Muscle of leg (tissue), 11 donors: Measurements from ENCODE around the gene TRMT2B. TPM values are rescaled to one million over a fixed set of nuclear protein-coding genes. Genes with fewer than 3 reads are reported as not detected.
"Not testable (repeated sequence)": the region's sequence is repeated elsewhere in the genome, so short reads cannot be mapped to it uniquely, and the experiment has no call there.

Experiments
- DNase-seq: peaks from one replicate; pipeline ENCODE4 v3.0.0; 2013
- H3K27ac ChIP-seq: one replicate; pipeline ENCODE4 v1.5.1; 2013; ENCODE audit warnings: mild to moderate bottlenecking, low read length, control low read depth
- H3K27me3 ChIP-seq: one replicate; pipeline ENCODE4 v1.6.1; 2013; ENCODE audit warnings: low read length; ENCODE audit not compliant: control insufficient read depth, insufficient read depth
- H3K36me3 ChIP-seq: one replicate; pipeline ENCODE4 v1.6.1; 2013; ENCODE audit warnings: low read length; ENCODE audit not compliant: control insufficient read depth, insufficient read depth
- H3K4me1 ChIP-seq: one replicate; pipeline ENCODE4 v1.6.1; 2013; ENCODE audit warnings: low read length; ENCODE audit not compliant: control insufficient read depth, insufficient read depth
- H3K4me3 ChIP-seq: one replicate; pipeline ENCODE4 v1.5.1; 2013; ENCODE audit warnings: low read length, control low read depth
- H3K9me3 ChIP-seq: replicated peaks from 2 replicates; pipeline ENCODE4 v1.6.1; 2013; ENCODE audit warnings: low read depth, low read length; ENCODE audit not compliant: control insufficient read depth
- WGBS: methylation state at CpG from one replicate; pipeline ENCODE4 v1.1.5; 2013; ENCODE audit warnings: missing lambda C conversion rate; ENCODE audit not compliant: insufficient coverage; 5-methylcytosine and 5-hydroxymethylcytosine counted together
- polyA plus RNA-seq, 8 donors: library from polyadenylated mRNA; unstranded; fragments of 120-200 nt; gene quantifications; one replicate each; pipeline versions ENCODE4 v1.2.1 to v1.2.3, GENCODE V29; 2013; ENCODE audit warnings: inconsistent platforms in 1 of 8, low replicate concordance in 1 of 8; ENCODE audit not compliant: insufficient read length in 8 of 8, insufficient read depth in 1 of 8
- total RNA-seq: library from RNA; stranded (reverse); fragments of 120-200 nt; gene quantifications from one replicate; pipeline ENCODE4 v1.2.4, GENCODE V29; 2013

Gene TRMT2B
- total and polyA plus RNA-seq, 9 donors: 7.0 to 9.8 (median 8.1) TPM

DNA sequence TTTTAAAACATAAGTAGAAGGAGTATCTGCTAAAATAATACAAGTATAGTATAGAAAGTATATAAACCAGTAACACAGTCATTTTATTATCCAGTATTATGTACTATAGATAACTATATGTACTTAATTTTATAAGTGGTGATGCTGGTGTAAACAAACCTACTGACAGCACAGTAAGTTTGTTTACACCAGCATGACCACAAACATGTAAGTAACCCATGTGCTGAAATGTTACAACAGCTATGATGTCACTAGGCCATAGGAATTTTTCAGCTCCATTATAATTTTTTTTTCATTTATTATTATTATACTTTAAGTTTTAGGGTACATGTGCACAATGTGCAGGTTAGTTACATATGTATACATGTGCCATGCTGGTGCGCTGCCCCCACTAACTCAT lies 39.9 kb downstream of the TRMT2B start:
- not testable (repeated sequence) for H3K4me1 ChIP-seq, H3K27ac ChIP-seq, H3K4me3 ChIP-seq, DNase-seq, H3K9me3 ChIP-seq, H3K27me3 ChIP-seq, H3K36me3 ChIP-seq
- no CpG with 5 or more reads among the region's 1 CpG for WGBS

DNA sequence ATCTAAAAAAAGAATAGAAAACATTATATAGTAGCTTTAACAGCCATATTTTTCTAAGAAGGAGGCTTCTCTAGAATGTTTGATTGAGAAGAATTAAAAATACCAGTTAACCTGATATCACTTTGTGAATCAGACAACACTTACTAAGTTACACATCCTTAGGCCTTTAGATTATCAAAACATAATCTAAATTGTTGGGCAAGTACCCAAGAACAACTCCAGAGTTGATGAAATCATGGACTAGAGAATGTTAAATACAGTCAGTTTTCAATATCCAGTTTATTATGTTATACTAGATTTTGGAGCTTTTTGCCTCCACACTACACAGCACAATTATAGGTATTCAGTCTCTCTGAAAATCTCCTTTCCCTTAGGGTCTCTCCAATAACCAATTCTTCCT lies 42.8 kb downstream of the TRMT2B start:
- Histone ChIP-seq H3K36me3 (peaks cover 6% of the 10 kb centered on the region), H3K9me3 (no peaks in the 10 kb centered on the region), H3K27me3 (peaks cover 7% of the 10 kb centered on the region), H3K4me1 (no peaks in the 10 kb centered on the region), H3K4me3 (no peak overlapping the region), H3K27ac (no peak overlapping the region)
- DNase-seq: no peak

DNA sequence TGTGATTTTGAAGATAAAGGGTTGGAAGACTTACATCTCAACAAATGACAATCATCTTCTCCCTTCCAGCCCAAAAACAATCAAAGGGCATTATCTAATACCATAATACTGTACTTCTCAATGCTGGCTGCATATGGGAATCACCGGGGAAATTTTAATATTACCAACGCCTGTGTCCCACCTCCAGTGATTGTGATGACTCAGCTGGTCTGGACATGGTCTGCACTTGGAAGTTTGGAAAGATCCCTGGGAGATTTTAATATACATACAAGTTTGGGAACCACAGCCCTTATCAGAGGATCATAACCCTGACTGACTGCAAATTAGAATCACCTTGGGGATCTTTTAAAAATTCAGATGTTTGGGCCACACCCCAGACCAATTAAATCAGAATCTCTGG lies 52.5 kb downstream of the TRMT2B start:
- DNase-seq: no peak
- H3K27ac ChIP-seq: no peak overlapping the region
- no peaks in the 10 kb centered on the region for H3K4me1 ChIP-seq
- H3K9me3 ChIP-seq: no peaks in the 10 kb centered on the region
- H3K4me3 ChIP-seq: no peak overlapping the region
- peaks cover 3% of the 10 kb centered on the region for H3K27me3 ChIP-seq
- no CpG with 5 or more reads among the region's 2 CpGs for WGBS
- H3K36me3 ChIP-seq: no peaks in the 10 kb centered on the region

DNA sequence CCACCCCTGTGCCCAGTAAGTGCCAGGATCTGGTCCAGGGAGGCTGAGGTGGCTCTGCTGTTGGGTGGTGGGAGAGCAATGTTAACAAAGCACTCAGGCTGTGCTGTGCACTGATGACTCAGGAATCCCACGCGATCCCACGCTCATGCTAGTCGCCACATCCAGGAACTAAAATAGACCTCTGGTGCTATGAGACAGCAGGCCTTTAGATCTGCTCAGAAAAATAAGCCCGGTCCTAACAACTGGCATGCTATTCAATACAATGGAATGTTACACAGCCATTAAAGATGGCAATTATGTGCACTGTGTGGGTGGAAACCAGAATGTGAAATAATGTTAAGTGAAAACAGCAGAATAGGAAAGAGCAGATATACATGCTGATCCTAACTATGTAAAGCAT lies 56.4 kb downstream of the TRMT2B start:
- no peaks in the 10 kb centered on the region for H3K4me1 ChIP-seq
- no peaks in the 10 kb centered on the region for H3K9me3 ChIP-seq
- H3K27ac ChIP-seq: no peak overlapping the region
- H3K4me3 ChIP-seq: no peak overlapping the region
- no peak for DNase-seq
- H3K27me3 ChIP-seq: peaks cover 3% of the 10 kb centered on the region
- H3K36me3 ChIP-seq: no peaks in the 10 kb centered on the region
- WGBS: no CpG with 5 or more reads among the region's 5 CpGs

DNA sequence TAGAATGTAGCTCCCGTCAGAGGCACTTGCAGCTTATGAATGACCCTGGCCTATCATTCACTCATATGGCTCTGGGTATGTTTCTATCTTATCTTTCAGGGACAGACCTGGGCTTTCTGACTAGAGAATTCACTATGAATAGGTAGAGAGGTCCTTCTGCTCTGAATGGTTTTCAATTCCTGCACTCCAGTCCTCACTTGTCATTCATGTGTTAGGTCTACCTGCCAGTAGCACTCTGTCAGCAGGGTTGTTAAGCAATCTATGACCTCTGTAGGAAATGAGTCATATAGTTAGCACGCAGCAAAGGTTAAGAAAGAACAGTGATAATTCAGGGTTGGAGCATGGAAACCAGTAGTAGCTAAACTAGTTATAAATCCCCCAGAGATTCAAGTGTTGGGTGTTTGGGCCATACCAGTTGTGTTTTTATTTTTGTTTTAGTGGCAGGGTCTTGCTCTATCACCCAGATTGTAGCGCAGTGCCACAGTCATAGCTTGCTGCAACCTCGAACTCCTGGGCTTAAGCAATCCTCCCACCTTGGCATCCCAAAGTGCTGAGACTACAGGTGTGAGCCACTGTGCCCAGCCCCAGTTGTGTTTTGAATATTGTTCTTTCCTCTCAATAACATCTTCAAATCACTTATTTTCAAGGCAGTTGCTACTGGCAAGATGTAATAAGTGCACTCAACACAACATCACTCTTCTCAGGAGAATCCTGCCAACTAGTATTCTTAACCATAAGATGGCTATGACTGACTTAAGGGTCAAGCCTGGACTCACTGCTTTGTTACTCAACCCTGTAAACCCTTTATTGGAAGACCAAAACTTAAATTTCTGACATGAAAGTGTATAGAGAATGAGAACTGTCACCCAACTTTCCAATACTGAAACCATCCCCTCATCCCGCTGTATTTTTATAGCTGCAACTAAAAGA lies 57.3 kb downstream of the TRMT2B start:
- Histone ChIP-seq H3K27ac (no peak overlapping the region), H3K9me3 (no peaks in the 10 kb centered on the region), H3K4me3 (no peak overlapping the region), H3K36me3 (no peaks in the 10 kb centered on the region), H3K4me1 (no peaks in the 10 kb centered on the region), H3K27me3 (peaks cover 3% of the 10 kb centered on the region)
- WGBS: 90% methylated on average over 3 of the region's 5 CpGs
- no peak for DNase-seq

DNA sequence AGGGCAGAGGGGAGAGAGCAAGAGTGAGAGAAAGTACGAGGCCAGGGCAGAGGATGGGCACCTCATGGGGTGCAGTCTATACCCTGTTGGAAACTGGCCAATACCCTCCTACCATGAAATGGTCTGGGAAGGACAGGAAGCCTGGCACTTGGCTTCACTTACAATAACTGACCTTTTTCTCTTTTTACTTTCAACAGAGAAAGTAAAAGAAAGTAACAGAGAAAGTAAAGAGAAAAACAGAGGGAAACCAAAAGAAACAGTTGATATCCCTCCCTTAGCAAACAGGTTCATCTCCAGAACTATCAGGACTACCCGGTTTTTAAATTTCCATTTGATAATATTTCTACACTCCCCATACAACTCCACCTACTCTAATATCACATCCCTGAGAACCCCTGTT lies 61.8 kb downstream of the TRMT2B start:
- Histone ChIP-seq H3K27me3 (peaks cover 2% of the 10 kb centered on the region), H3K4me1 (no peaks in the 10 kb centered on the region), H3K9me3 (no peaks in the 10 kb centered on the region), H3K36me3 (no peaks in the 10 kb centered on the region), H3K4me3 (no peak overlapping the region), H3K27ac (no peak overlapping the region)
- DNase-seq: no peak
- 60% methylated on average over 1 of the region's 2 CpGs for WGBS

DNA sequence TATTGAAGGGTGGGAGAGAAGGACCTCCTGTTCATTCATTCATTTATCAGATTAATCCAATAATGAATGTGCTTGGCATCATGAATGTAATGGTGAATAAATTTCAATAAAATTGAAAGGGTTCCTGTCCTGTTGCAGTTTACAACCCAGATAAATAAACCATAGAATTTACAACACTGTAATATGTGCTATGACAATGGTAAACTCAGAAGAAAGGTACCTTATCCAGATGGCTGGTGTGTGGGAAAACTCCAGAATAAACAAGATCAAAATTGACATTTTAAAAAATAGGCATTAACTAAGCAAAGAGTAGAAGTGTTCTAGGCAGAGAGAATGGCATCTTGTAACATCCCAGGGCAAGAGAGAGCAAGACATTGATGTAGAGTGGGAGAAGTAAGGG lies 67.1 kb downstream of the TRMT2B start:
- Histone ChIP-seq H3K27ac (no peak overlapping the region), H3K27me3 (peaks cover 9% of the 10 kb centered on the region), H3K4me1 (no peaks in the 10 kb centered on the region), H3K9me3 (no peaks in the 10 kb centered on the region), H3K4me3 (no peak overlapping the region), H3K36me3 (no peaks in the 10 kb centered on the region)
- DNase-seq: no peak

DNA sequence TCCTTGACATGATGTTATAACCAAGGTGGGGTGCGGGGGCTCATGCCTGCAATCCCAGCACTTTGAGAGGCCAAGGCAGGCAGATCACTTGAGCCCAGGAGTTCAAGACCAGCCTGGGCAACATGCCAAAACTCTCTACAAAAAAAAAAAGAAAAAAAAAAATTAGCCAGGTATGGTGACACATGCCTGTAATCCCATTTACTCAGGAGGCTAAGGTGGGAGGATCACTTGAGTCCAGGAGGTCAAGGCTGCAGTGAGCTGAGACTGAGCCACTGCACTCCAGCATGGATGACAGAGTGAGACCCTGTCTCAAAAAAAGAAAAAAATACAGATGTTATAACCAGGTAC lies 70.4 kb downstream of the TRMT2B start:
- no CpG with 5 or more reads among the region's 1 CpG for WGBS
- not testable (repeated sequence) for H3K4me1 ChIP-seq, DNase-seq, H3K27ac ChIP-seq, H3K9me3 ChIP-seq, H3K4me3 ChIP-seq, H3K36me3 ChIP-seq, H3K27me3 ChIP-seq

DNA sequence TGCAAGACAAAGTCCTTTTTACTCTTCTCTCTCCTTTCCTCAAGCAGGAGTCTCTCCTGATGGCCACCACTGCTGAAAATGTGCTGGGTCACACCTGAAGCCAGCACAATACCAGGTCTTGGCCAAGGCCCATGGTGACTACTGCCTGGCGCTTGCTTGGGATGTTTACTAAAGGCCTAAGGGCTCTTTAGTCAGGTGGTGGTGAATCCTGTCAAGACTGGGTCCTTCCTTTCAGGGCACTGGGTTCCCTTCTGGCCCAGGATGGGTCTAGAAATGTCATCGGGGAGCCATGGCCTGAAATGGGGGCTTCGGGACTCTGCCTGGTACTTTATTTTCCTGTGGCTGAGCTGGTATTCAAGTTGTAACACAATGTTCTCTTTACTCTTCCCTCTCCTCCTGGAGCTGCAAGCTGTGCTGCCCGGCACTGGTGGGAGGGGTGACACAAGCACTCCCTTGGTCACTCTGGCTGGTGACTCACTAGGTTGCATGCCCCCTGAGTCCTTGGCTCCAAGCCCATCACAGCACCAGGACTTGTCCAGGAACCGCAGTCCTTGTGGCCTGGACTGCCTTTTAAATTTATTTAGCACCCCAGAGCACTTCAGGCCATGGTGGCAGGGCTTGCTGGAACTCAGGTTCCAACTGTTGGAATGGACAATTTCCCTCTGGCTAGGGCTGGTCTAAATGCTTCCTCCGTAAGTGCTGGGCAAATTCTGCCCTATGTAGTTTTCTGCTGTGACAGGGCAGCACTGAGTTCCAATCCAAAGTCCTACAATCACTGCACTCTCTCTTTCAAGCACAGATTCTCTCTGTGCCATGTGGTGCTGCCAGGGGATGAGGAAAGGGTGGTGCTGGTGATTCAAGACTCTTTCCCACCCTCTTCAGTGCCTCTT lies 71.1 kb downstream of the TRMT2B start:
- no peak for DNase-seq

DNA sequence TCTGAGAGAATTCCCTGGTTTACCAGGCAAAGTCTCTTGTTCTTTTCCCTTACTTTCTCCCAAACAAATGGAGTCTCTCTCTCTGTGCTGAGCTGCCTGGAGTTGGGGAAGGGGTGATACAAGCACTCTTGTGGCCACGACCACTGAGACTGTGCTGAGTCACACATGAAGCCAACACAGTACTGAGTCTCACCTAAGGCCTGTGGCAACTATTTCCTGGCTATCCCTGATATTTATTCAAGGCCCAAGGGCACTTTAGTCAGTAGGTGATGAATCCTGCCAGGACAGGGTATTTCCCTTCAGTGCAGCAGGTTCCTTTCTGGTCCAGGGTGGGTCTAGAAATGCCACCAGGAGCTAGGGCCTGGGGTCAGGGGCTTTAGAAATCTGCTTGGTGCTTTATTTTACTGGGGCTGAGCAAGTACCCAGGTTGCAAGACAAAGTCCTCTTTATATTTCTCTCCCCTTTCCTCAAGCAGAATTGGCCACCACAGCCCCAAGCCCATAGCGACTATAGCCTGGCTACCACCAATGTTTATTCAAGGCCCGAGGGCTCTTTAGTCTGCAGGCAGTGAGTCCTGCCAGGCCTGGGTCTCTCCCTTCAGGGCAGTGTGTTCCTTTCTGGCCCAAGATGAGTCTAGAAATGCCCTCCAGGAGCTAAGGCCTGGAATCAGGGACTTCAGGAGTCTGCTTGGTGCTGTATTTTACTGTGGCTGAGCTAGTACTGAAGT lies 71.9 kb downstream of the TRMT2B start:
- WGBS: 69% methylated on average over 2 of the region's 3 CpGs
- Histone ChIP-seq H3K27me3 (peaks cover 7% of the 10 kb centered on the region), H3K36me3 (no peaks in the 10 kb centered on the region), H3K27ac (no peak overlapping the region), H3K9me3 (no peaks in the 10 kb centered on the region), H3K4me1 (no peaks in the 10 kb centered on the region), H3K4me3 (no peak overlapping the region)
- DNase-seq: no peak

More for the DNA sequence above, 71.1 kb downstream of the TRMT2B start:
- Histone ChIP-seq H3K27ac (no peak overlapping the region), H3K4me3 (no peak overlapping the region), H3K4me1 (no peaks in the 10 kb centered on the region), H3K9me3 (no peaks in the 10 kb centered on the region), H3K36me3 (no peaks in the 10 kb centered on the region), H3K27me3 (peaks cover 7% of the 10 kb centered on the region)
- WGBS: 80% methylated on average over 4 of the region's 6 CpGs
